Midbrain (tissue), 1 donor: ENCODE data around the gene WASF3.

Experiments used
- DNase-seq: peaks from one replicate; lab custom pipeline; 2025; lab: John Stamatoyannopoulos, UW

WASF3 gene

GRCh38 chr13:26544707-26545106 is 12.8 kb upstream of the WASF3 start:
- no peak for DNase-seq

GRCh38 chr13:26548205-26548765 is 9.2 kb upstream of the WASF3 start:
- no peak for DNase-seq

- DNase-seq = no peak
Observed at GRCh38 chr13:26549713-26550112, 7.8 kb upstream of the WASF3 start.

GRCh38 chr13:26551255-26551860 is 6.1 kb upstream of the WASF3 start:
- DNase-seq = no peak

- DNase-seq = no peak
Observed at GRCh38 chr13:26555413-26555812, 2.1 kb upstream of the WASF3 start.

GRCh38 chr13:26557051-26557392 is 461 bp upstream of the WASF3 start:
- DNase-seq = no peak

GRCh38 chr13:26558074-26558805 is 757 bp downstream of the WASF3 start:
- no peak for DNase-seq

- no peak for DNase-seq
Observed at GRCh38 chr13:26558987-26559386, 1.5 kb downstream of the WASF3 start.

GRCh38 chr13:26560456-26560855 is 3.0 kb downstream of the WASF3 start:
- no peak for DNase-seq

- no peak for DNase-seq
Observed at GRCh38 chr13:26561067-26561466, 3.6 kb downstream of the WASF3 start.

GRCh38 chr13:26561651-26562511 is 4.4 kb downstream of the WASF3 start:
- DNase-seq = no peak

- no peak for DNase-seq
Observed at GRCh38 chr13:26562512-26562890, 5.0 kb downstream of the WASF3 start.

- no peak for DNase-seq
Observed at GRCh38 chr13:26563713-26564112, 6.2 kb downstream of the WASF3 start.

- DNase-seq = no peak
Observed at GRCh38 chr13:26568132-26568815, 10.8 kb downstream of the WASF3 start.

GRCh38 chr13:26571518-26571917 is 14.0 kb downstream of the WASF3 start:
- DNase-seq = no peak

- DNase-seq = no peak
Observed at GRCh38 chr13:26575244-26575643, 17.8 kb downstream of the WASF3 start.

- no peak for DNase-seq
Observed at GRCh38 chr13:26579580-26579979, 22.1 kb downstream of the WASF3 start.

- no peak for DNase-seq
Observed at GRCh38 chr13:26583662-26584061, 26.2 kb downstream of the WASF3 start.

GRCh38 chr13:26584713-26585112 is 27.2 kb downstream of the WASF3 start:
- DNase-seq = no peak

- DNase-seq = no peak
Observed at GRCh38 chr13:26585136-26585535, 27.7 kb downstream of the WASF3 start.

- DNase-seq = no peak
Observed at GRCh38 chr13:26587251-26587650, 29.8 kb downstream of the WASF3 start.

GRCh38 chr13:26589226-26589625 is 31.7 kb downstream of the WASF3 start:
- DNase-seq = no peak
